MCF 10A (cell line): Measurements from ENCODE around the gene MAEA. TPM values are rescaled to one million over a fixed set of nuclear protein-coding genes. Genes with fewer than 3 reads are reported as not detected.

ENCODE experiments used
- BruUV-seq: library from RNA; stranded (reverse); fragments of 400-500 nt; replicated peaks from 2 replicates; lab custom pipeline; 2021; lab: Mats Ljungman, UMichigan
- CTCF ChIA-PET: fragments of 300-600 bp; sonication (Branson Sonifier 250); formaldehyde crosslinking; extraction: SDS; loops from one replicate; lab custom pipeline; 2021; ENCODE audit warnings: antibody characterized with exemption, inconsistent platforms; lab: Yijun Ruan, JAX
- POLR2A ChIA-PET: fragments of 300-600, 350-650 bp; sonication (Branson Sonifier 250); formaldehyde crosslinking; extraction: SDS; loops from one replicate; lab custom pipeline; 2020; ENCODE audit warnings: antibody characterized with exemption, inconsistent platforms; lab: Yijun Ruan, JAX
- DNase-seq: peaks from one replicate; pipeline ENCODE4 v3.0.0-alpha.2; 2018; ENCODE audit not compliant: unreplicated experiment
- H3K27ac Mint-ChIP-seq: one replicate; pipeline ENCODE4 v1.8.0; 2022; ENCODE audit warnings: mild to moderate bottlenecking, low read depth, mixed read lengths; ENCODE audit not compliant: unreplicated experiment
- H3K27me3 Mint-ChIP-seq: one replicate; pipeline ENCODE4 v1.8.0; 2022; ENCODE audit warnings: mixed read lengths; ENCODE audit not compliant: insufficient read depth, unreplicated experiment
- H3K36me3 Mint-ChIP-seq: one replicate; pipeline ENCODE4 v1.8.0; 2022; ENCODE audit warnings: mild to moderate bottlenecking, moderate library complexity, mixed read lengths; ENCODE audit not compliant: insufficient read depth, unreplicated experiment
- H3K4me1 Mint-ChIP-seq: one replicate; pipeline ENCODE4 v1.8.0; 2022; ENCODE audit warnings: mixed read lengths; ENCODE audit not compliant: insufficient read depth, unreplicated experiment
- H3K4me3 Mint-ChIP-seq: one replicate; pipeline ENCODE4 v1.8.0; 2022; ENCODE audit warnings: mild to moderate bottlenecking, moderate library complexity, mixed read lengths; ENCODE audit not compliant: unreplicated experiment
- H3K9me3 Mint-ChIP-seq: one replicate; pipeline ENCODE4 v1.8.0; 2022; ENCODE audit warnings: mixed read lengths; ENCODE audit not compliant: unreplicated experiment
- CTCF ChIP-seq: fragments of 200-600 bp; IDR thresholded peaks from one replicate; pipeline ENCODE4 v1.8.0; 2022; ENCODE audit warnings: antibody characterized with exemption, mild to moderate bottlenecking; ENCODE audit not compliant: unreplicated experiment
- intact Hi-C: fragments of 100-400 bp; cut with micrococcal nuclease; formaldehyde crosslinking; loops from 2 replicates; pipeline ENCODE4 v1.14.1; 2022
- total RNA-seq: library from RNA; stranded (reverse); gene quantifications from 2 replicates; pipeline ENCODE4 v1.2.3, GENCODE V29; 2022

MAEA gene
- total RNA-seq, 1 experiment from 2014 or later: 89.6 TPM

- Mint-ChIP-seq H3K27ac (no peak overlapping the region), H3K4me3 (no peak overlapping the region), H3K9me3 (peaks cover 8% of the 10 kb centered on the region), H3K4me1 (peaks cover 21% of the 10 kb centered on the region), H3K36me3 (peaks cover 55% of the 10 kb centered on the region), H3K27me3 (no peaks in the 10 kb centered on the region)
- CTCF ChIA-PET: interaction anchor here (1.0 kb wide), 1 partner anchor 162 kb away, joined by 5 read pairs; no protein-coding TSS in a partner anchor
- intact Hi-C loops: loop anchor here (10.0 kb wide), 1 partner anchor 384 kb away; the partner anchor contains the start of genes TACC3 and TMEM129
- BruUV-seq: no TSS peak
- POLR2A ChIA-PET: no interaction called here
- no peak for TF ChIP-seq CTCF
- no peak for DNase-seq
Measured at GRCh38 chr4:1340861-1341260, 51.2 kb downstream of the MAEA start.

- no peak for TF ChIP-seq CTCF
- CTCF ChIA-PET: no interaction called here
- H3K4me3 Mint-ChIP-seq: no peak overlapping the region
- no peaks in the 10 kb centered on the region for H3K27me3 Mint-ChIP-seq
- peaks cover 22% of the 10 kb centered on the region for H3K4me1 Mint-ChIP-seq
- peaks cover 44% of the 10 kb centered on the region for H3K36me3 Mint-ChIP-seq
- H3K9me3 Mint-ChIP-seq: peaks cover 7% of the 10 kb centered on the region
- POLR2A ChIA-PET: no interaction called here
- no peak overlapping the region for H3K27ac Mint-ChIP-seq
- DNase-seq: no peak
- no TSS peak for BruUV-seq
- intact Hi-C loops: loop anchor here (10.0 kb wide), 1 partner anchor 383 kb away; the partner anchor contains the start of genes TACC3 and TMEM129
Measured at GRCh38 chr4:1342003-1342402, 52.3 kb downstream of the MAEA start.

- peaks cover 27% of the 10 kb centered on the region for H3K4me1 Mint-ChIP-seq
- no TSS peak for BruUV-seq
- ChIA-PET POLR2A (interaction anchor here (0.9 to 4.7 kb wide), 3 partner anchors 54 to 110 kb away, joined by 3 to 79 read pairs (median 4); partner anchors contain the start of gene MAEA), CTCF (interaction anchor here (0.9 kb wide), 1 partner anchor 56 kb away, joined by 3 read pairs; no protein-coding TSS in a partner anchor)
- no peak for TF ChIP-seq CTCF
- intact Hi-C loops: loop anchor here (5.0 to 10.0 kb wide), 2 partner anchors 42 to 380 kb away; partner anchors contain the start of genes TACC3 and TMEM129
- H3K27ac Mint-ChIP-seq: no peak overlapping the region
- H3K9me3 Mint-ChIP-seq: no peaks in the 10 kb centered on the region
- H3K36me3 Mint-ChIP-seq: peaks cover 25% of the 10 kb centered on the region
- H3K27me3 Mint-ChIP-seq: no peaks in the 10 kb centered on the region
- peak overlapping the region; percentile 89 for H3K4me3 Mint-ChIP-seq
- DNase-seq: no peak
Measured at GRCh38 chr4:1344696-1345095, 55.0 kb downstream of the MAEA start.

- peak; percentile 25 for TF ChIP-seq CTCF
- Mint-ChIP-seq H3K4me1 (peaks cover 27% of the 10 kb centered on the region), H3K27ac (peak overlapping the region; percentile 83), H3K9me3 (no peaks in the 10 kb centered on the region), H3K36me3 (peaks cover 22% of the 10 kb centered on the region), H3K4me3 (peak overlapping the region; percentile 89), H3K27me3 (no peaks in the 10 kb centered on the region)
- TSS peak; percentile 18 for BruUV-seq
- DNase-seq: peak; percentile 47
- CTCF ChIA-PET: interaction anchor here (0.5 to 2.6 kb wide), 10 partner anchors 10 to 609 kb away, joined by 3 to 12 read pairs (median 4); partner anchors contain the start of gene MAEA
- POLR2A ChIA-PET: interaction anchor here (0.7 to 4.7 kb wide), 22 partner anchors 16 to 442 kb away, joined by 3 to 112 read pairs (median 4); partner anchors contain the start of genes CTBP1, MAEA and SLBP
- intact Hi-C loops: loop anchor here (1.0 to 10.0 kb wide), 6 partner anchors 44 to 379 kb away; partner anchors contain the start of genes CTBP1, TACC3 and TMEM129
Measured at GRCh38 chr4:1345903-1346780, 56.5 kb downstream of the MAEA start.
